Stimulated activated naive CD4-positive, alpha-beta T cell (primary cell): ENCODE results near the gene DGCR8.

Experiments used
- DNase-seq, 6 experiments: peaks; one replicate each; lab custom pipeline; 2025; lab: John Stamatoyannopoulos, UW

Gene DGCR8

DNA sequence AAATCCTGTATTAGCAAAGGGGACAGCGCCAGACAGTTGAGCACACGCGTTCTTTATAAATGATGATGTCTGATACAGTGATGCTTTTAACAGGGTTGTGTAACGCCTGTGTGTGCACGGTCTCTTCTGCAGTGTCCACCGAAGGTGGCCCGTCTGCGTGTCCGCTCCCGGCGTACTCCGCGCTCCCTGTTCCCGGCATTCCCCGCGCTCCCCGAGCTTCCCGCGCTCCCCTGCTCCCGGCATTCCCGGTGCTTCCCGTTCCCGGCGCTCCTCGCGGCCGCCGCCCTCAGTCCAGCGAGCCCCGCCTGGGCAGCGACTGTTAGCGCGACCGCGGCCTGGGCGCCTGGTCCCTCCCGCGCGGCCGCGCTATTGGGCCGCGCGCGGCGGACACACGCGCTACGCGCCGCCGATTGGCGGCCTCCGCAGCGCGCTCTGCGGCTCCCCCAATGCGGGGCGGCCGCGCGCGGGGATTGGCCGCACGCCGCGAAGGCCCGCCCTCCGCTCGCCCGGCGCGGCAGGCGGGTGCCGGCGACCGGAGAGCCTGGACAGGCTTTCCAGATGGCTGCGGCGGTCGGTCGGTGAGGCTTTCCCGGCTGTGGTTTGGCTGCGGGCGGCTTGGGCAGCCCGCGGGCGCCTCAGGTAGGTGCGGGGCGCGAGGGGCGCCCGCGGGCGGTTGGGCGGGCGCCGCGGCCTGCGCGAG, at the start of gene DGCR8:
Gene DGCR8 (plus strand): TSS at position 497 of the 700 bp plus-strand sequence. CDS start 5,723 bp downstream, outside the sequence.
- peak; percentile 45 to 85 (median 72) for DNase-seq

GRCh38 chr22:20031732-20032406, 48.2 kb upstream of the DGCR8 start:
- no peak for DNase-seq

GRCh38 chr22:20032407-20032991, 47.5 kb upstream of the DGCR8 start:
- no peak for DNase-seq

DNA sequence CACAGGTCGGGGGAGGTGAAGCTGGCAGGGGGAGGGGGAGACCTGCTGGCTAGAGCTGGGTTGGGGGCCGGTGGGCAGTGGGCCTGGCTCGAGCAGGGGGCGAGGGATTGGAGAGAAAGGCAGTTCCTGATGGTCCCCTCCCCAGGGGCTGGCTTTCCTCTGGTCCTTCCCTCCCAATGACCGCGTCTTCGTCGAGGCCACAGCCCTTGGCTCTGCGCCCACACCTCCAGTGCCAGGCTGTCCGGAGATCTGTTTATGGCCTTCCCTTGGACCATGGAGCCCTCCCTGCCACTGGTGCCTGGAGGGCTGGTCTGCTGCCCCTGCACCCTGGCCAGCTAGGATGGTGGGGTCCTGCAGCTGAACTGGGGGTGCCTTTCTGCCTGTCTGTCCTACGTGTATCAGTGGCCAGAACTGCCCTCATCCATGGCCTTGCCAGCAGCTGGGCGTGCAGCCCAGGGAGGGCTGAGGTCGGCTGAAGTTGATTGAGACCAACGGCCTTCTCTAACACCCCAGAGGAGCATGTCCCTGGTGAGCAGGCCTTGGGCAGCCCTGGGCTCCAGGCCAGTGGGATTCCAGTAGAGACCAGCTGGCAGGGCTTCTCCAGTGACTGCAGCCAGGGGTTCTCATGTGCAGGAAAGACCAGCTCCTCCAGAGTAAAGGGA, 46.9 kb upstream of the DGCR8 start:
- DNase-seq, result no peak

DNA sequence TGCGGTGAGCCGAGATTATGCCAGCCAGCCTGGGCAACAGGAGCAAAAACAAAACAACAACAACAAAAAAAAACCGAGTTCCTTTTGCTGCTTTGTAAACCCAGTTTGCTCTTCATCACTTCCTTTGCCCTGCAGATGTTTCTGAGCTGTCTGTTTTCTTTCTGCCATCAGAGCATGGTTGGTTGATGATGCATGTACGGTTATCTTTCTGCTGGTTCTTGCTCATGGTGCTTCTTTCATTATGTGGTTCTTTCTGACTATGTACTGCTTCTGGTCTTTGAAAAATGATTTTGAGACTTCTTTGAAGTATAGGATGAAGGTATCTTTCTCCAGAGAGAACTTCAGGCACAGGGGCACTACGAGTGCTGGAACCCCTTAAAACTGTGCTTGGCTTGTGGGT, 45.9 kb upstream of the DGCR8 start:
- DNase-seq, result no peak

- DNase-seq, result no peak
These were observed 44.5 kb upstream of the DGCR8 start for GRCh38 chr22:20035375-20036083.

DNA sequence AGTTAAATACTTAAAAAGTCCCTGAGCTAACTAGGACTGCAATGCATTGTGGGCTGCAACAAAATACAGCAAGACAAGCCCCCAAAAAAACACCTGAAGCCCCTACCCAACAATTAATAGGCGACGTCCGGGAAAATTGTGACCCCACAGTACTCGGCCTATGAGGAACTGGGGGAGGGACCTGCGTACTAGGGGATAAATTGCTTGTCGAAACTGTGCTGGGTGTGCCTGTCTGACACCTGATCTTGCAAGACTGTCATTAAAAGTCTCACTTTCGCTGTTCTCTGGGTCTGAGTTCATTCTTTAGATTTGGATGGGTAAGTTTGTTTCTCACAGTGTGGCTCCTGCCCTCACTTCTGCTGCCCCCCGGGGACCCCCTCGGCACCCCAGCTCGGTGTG, 44.0 kb upstream of the DGCR8 start:
- no peak for DNase-seq

- DNase-seq, result no peak
These were observed 43.3 kb upstream of the DGCR8 start for GRCh38 chr22:20036535-20037392.

- DNase-seq, result no peak
These were observed 42.6 kb upstream of the DGCR8 start for GRCh38 chr22:20037419-20037818.

GRCh38 chr22:20038574-20038973, 41.5 kb upstream of the DGCR8 start:
- DNase-seq, result no peak

DNA sequence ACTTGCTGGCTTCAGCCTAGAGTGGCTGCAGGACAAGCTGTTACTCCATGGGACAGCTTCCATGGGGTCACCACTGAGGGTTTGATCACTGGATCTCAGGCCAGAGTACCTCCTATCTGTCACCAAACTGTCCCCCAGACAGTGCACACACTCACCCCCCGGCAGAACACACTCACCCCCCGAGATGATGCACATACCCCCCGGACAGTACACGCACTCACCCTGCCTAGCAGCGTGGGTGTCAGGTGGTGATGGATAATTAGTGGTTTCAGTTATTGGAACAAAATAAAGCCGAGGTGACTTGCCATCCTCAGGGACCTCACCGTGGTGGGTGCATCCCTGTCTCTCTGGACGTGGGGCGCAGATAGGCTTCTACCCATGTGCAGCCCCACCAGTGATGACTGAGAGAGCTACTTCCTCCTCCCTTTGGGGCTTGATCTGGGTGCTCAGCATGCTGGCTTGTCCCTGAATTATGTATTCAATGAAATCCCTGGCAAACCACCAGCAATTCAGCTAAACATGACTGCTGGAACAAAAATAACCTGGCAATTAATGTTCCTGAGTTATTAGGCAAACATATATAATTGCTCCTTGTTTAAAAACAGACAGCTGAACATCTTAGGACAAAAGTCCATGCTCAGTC, 40.2 kb upstream of the DGCR8 start:
- no peak for DNase-seq

- DNase-seq, result no peak
These were observed 39.5 kb upstream of the DGCR8 start for GRCh38 chr22:20040327-20041200.

GRCh38 chr22:20043057-20043996, 36.7 kb upstream of the DGCR8 start:
- no peak for DNase-seq

DNA sequence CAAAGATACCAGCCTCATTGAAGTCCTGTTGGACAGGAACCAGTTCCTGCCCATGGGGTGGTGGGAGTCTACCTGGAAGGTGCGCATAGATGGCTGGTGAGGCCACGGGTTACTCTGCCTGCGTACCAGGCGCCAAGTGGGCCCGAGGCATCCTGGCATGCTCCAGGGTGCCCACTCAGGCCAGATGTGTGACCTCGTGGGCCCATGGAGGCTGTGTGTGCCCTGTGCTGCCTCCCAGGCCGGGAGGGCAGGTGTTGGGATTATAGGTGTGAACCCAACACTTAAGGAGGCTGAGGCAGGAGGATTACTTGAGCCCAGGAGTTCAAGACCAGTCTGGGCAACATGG, 36.1 kb upstream of the DGCR8 start:
- no peak for DNase-seq

- DNase-seq, result no peak
These were observed 35.4 kb upstream of the DGCR8 start for GRCh38 chr22:20044495-20045151.

GRCh38 chr22:20046730-20047129, 33.3 kb upstream of the DGCR8 start:
- no peak for DNase-seq

GRCh38 chr22:20051927-20052308, 28.1 kb upstream of the DGCR8 start:
- no peak for DNase-seq
